Activated B cell treated with CpG ODN at 0.5 μM for 24 hours (primary cell): Measurements from ENCODE around the gene GALR2. TPM values are rescaled to one million over a fixed set of nuclear protein-coding genes. Genes with fewer than 3 reads are reported as not detected.

Experiments
- ATAC-seq: fragments of 200-7000 bp; cut with Tn5 transposase; one replicate; pipeline ENCODE4 v1.10.0; 2021; ENCODE audit warnings: low read depth, mild to moderate bottlenecking, moderate library complexity
- CTCF ChIA-PET: fragments of 350-600 bp; sonication (Branson Sonifier 250); formaldehyde crosslinking; loops from one replicate; lab custom pipeline; 2021; ENCODE audit warnings: antibody characterized with exemption; lab: Charles Lee
- POLR2A ChIA-PET: fragments of 350-600 bp; sonication (Branson Sonifier 250); formaldehyde crosslinking; loops from one replicate; lab custom pipeline; 2021; ENCODE audit warnings: antibody characterized with exemption; lab: Charles Lee
- DNase-seq: peaks from one replicate; pipeline ENCODE4 v3.0.0; 2022
- H3K27ac Mint-ChIP-seq: one replicate; pipeline ENCODE4 v1.8.0; 2020; ENCODE audit warnings: mixed read lengths
- H3K27me3 Mint-ChIP-seq: one replicate; pipeline ENCODE4 v1.8.0; 2021; ENCODE audit warnings: mixed read lengths
- H3K36me3 Mint-ChIP-seq: one replicate; pipeline ENCODE4 v1.8.0; 2021; ENCODE audit warnings: low read depth, mixed read lengths
- H3K4me1 Mint-ChIP-seq: one replicate; pipeline ENCODE4 v1.8.0; 2021; ENCODE audit warnings: mixed read lengths
- H3K4me3 Mint-ChIP-seq: one replicate; pipeline ENCODE4 v1.8.0; 2020; ENCODE audit warnings: mild to moderate bottlenecking, mixed read lengths
- H3K9me3 Mint-ChIP-seq: one replicate; pipeline ENCODE4 v1.8.0; 2020; ENCODE audit warnings: mixed read lengths
- intact Hi-C: fragments of 100-400 bp; cut with micrococcal nuclease; formaldehyde crosslinking; loops from one replicate; pipeline ENCODE4 v1.15.1; 2024
- total RNA-seq: library from RNA; stranded (reverse); gene quantifications from 2 replicates; pipeline ENCODE4 v1.2.3, GENCODE V29; 2022
- TF ChIP-seq, protein P1 (sequence below): fragments of 200-600 bp; IDR thresholded peaks from one replicate; pipeline ENCODE4 v1.8.0; 2022; ENCODE audit warnings: antibody characterized with exemption, mild to moderate bottlenecking

Gene GALR2
- total RNA-seq, 1 donor from 2014 or later: 0.18 TPM

DNA sequence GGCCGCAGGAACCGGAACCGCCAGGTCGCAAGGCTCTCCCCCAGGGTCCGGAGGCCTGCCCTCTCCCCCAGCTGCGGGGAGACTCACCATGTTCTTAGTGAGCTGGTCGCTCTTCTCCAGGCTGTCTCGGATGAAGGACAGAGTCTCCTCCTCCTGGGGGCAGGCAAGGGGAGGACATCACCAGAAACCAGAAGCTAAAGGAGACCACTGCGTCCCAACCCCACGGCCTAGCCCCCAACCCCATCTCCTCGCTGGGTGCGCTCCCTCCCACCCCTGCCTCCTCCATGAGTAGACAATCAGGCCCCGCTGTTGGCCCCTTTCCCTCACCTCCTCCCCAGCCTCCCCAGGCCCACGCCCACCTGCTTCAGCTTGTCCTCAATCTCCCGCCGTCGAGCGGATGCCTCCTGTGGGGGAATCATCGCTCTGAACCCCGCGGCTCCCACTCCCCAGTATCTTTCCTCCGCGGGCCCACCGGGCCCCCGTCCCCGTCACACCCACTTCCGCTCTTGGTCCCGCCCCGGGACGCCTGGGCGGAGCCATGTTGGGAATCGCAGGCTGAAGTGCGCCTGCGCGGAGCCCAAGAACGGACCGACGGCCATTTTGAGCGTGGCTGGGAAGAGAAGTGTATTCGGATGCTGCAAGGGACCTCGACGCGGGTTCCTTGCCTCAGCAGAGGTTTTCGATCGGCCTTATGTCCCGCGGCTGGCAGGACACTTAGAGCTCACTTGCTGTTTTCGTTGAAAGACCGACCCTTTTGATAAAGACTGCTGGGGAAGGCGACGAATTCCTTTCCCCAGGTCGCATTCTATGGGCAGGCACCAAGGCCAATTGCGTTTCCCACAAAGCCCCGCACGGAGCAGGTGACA is 28.9 kb downstream of the GALR2 start, which contains the start of gene EXOC7:
Gene EXOC7 (minus strand): TSS at position 514 of the 866 bp plus-strand sequence. CDS start 95 bp downstream, at position 419.
- TF ChIP-seq, protein P1, sequence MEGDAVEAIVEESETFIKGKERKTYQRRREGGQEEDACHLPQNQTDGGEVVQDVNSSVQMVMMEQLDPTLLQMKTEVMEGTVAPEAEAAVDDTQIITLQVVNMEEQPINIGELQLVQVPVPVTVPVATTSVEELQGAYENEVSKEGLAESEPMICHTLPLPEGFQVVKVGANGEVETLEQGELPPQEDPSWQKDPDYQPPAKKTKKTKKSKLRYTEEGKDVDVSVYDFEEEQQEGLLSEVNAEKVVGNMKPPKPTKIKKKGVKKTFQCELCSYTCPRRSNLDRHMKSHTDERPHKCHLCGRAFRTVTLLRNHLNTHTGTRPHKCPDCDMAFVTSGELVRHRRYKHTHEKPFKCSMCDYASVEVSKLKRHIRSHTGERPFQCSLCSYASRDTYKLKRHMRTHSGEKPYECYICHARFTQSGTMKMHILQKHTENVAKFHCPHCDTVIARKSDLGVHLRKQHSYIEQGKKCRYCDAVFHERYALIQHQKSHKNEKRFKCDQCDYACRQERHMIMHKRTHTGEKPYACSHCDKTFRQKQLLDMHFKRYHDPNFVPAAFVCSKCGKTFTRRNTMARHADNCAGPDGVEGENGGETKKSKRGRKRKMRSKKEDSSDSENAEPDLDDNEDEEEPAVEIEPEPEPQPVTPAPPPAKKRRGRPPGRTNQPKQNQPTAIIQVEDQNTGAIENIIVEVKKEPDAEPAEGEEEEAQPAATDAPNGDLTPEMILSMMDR: no peak
- CTCF ChIA-PET: interaction anchor here (1.0 to 2.2 kb wide), 4 partner anchors 23 to 179 kb away, joined by 3 to 12 read pairs (median 4); no protein-coding TSS in a partner anchor
- peaks cover 20% of the 10 kb centered on the region for H3K4me1 Mint-ChIP-seq
- intact Hi-C loops: loop anchor here (1.0 to 10.0 kb wide), 4 partner anchors 31 to 411 kb away; partner anchors contain the start of genes SPHK1 and SRP68
- H3K4me3 Mint-ChIP-seq: peak within 1 kb of the TSS; percentile 98
- ATAC-seq (peak; percentile 97), DNase-seq (peak; percentile 95)
- H3K9me3 Mint-ChIP-seq: no peaks in the 10 kb centered on the region
- POLR2A ChIA-PET: interaction anchor here (0.5 to 2.0 kb wide), 16 partner anchors 12 to 514 kb away, joined by 3 to 9 read pairs (median 3); partner anchors contain the start of genes SRP68 and UBALD2
- H3K36me3 Mint-ChIP-seq: peaks cover 38% of the 10 kb centered on the region
- H3K27me3 Mint-ChIP-seq: no peaks in the 10 kb centered on the region
- peak within 1 kb of the TSS; percentile 91 for H3K27ac Mint-ChIP-seq

DNA sequence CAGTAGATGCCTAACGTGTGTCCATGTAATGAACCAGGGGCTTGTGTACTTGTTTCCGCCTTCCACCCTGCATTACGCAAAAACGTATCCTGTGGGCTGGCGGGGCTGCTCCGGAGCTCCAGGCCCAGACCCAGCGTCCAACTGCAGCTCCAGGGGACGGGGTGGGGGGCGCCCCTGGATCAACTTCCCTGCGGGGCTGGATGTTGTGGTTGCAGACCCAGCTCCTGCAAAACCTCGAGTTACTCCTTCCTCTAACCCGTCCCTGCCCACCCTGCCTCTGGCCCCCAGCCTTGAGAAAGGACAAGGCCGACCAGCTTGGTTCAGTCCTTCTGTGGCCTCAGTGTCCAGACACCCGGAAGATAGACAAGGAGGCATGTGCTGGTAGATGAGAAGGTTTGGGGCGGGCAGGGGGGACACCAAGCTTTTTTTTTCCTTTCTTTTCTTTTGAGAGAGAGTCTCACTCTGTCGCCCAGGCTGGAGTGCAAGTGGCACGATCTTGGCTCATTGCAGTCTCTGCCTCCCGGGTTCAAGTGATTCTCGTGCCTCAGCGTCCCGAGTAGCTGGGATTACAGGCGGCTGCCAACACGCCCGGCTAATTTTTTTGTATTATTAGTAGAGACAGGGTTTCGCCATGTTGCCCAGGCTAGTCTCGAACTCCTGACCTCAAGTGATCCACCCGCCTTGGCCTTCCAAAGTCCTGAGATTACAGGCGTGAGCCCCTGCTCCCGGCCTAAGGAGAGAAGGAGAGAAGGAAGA is 29.7 kb downstream of the GALR2 start:
- no peak for DNase-seq
- Mint-ChIP-seq H3K9me3 (no peaks in the 10 kb centered on the region), H3K36me3 (peaks cover 31% of the 10 kb centered on the region), H3K4me1 (peaks cover 20% of the 10 kb centered on the region), H3K4me3 (peak overlapping the region; percentile 98), H3K27me3 (no peaks in the 10 kb centered on the region), H3K27ac (no peak overlapping the region)
- POLR2A ChIA-PET: interaction anchor here (0.5 to 2.0 kb wide), 11 partner anchors 11 to 515 kb away, joined by 3 to 9 read pairs (median 3); partner anchors contain the start of genes MRPL38, SRP68 and UBALD2
- TF ChIP-seq, protein P1: no peak
- intact Hi-C loops: loop anchor here (10.0 kb wide), 2 partner anchors 280 to 410 kb away; partner anchors contain the start of gene SPHK1
- ATAC-seq: no peak
- CTCF ChIA-PET: interaction anchor here (1.0 to 2.2 kb wide), 4 partner anchors 22 to 178 kb away, joined by 3 to 12 read pairs (median 4); no protein-coding TSS in a partner anchor

DNA sequence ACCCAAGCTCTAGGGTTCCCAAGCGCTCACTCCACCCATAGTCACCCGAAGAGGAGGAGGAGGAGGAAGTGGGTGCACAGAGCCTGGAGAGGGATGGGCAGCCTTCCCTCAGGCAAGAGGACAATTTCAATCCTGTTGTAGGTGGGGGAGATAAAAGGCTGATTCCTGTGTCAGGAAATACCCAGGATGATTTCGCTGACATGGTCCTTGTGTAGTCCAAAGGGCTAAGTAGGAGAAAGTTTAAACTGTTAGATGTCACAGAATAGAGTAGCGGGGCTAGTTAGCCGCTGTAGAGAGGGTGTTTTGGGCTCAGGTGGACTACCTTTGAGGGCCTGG is 30.3 kb downstream of the GALR2 start:
- DNase-seq (no peak), ATAC-seq (no peak)
- no peak overlapping the region for H3K27ac Mint-ChIP-seq
- ChIA-PET CTCF (interaction anchor here (0.7 to 2.2 kb wide), 2 partner anchors 41 to 175 kb away, joined by 3 to 12 read pairs; no protein-coding TSS in a partner anchor), POLR2A (interaction anchor here (0.6 to 2.0 kb wide), 2 partner anchors 160 to 200 kb away, joined by 3 to 8 read pairs; partner anchors contain the start of genes MRPL38 and UBALD2)
- peaks cover 26% of the 10 kb centered on the region for H3K36me3 Mint-ChIP-seq
- H3K27me3 Mint-ChIP-seq: no peaks in the 10 kb centered on the region
- H3K4me1 Mint-ChIP-seq: peaks cover 20% of the 10 kb centered on the region
- peak overlapping the region; percentile 46 for H3K4me3 Mint-ChIP-seq
- no peaks in the 10 kb centered on the region for H3K9me3 Mint-ChIP-seq
- TF ChIP-seq, protein P1: no peak
- intact Hi-C loops: loop anchor here (10.0 kb wide), 2 partner anchors 280 to 410 kb away; partner anchors contain the start of gene SPHK1

DNA sequence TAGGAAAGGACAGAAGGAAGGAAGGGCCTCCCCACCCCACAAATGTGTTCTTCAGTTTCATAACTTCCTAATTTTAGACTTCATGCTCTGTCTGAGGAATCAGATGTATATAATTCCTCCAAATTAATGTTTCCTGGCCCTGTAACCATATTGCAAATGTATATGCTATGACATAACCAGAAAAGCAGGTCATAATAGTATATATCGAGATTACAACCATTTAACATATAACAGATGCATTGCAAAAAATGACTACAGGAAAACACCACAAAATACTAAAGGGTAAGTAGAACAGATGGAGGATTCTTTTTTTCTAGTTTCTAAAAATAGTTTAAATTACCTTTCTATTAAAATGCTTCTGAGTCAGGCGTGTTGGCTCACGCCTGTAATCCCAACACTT is 32.1 kb downstream of the GALR2 start:
- intact Hi-C loops: loop anchor here (10.0 kb wide), 2 partner anchors 278 to 408 kb away; partner anchors contain the start of gene SPHK1
- no peaks in the 10 kb centered on the region for H3K9me3 Mint-ChIP-seq
- no peaks in the 10 kb centered on the region for H3K27me3 Mint-ChIP-seq
- TF ChIP-seq, protein P1: no peak
- H3K27ac Mint-ChIP-seq: no peak overlapping the region
- peaks cover 17% of the 10 kb centered on the region for H3K4me1 Mint-ChIP-seq
- DNase-seq (no peak), ATAC-seq (no peak)
- ChIA-PET CTCF (interaction anchor here (1.3 to 1.4 kb wide), 2 partner anchors 93 to 173 kb away, joined by 4 to 5 read pairs; no protein-coding TSS in a partner anchor), POLR2A (interaction anchor here (0.9 to 1.3 kb wide), 4 partner anchors 15 to 165 kb away, joined by 3 to 4 read pairs (median 3); partner anchors contain the start of genes ACOX1 and TEN1)
- H3K36me3 Mint-ChIP-seq: peaks cover 13% of the 10 kb centered on the region
- no peak overlapping the region for H3K4me3 Mint-ChIP-seq
